HG03135 (cell line): ENCODE measurements around the gene CPNE9.
A peak's percentile ranks its signal among the peaks of the same experiment; 100 is the strongest.

ENCODE experiments used
- ATAC-seq: cut with Tn5 transposase; IDR thresholded peaks from one replicate; pipeline ENCODE4 v1.9.1; 2021; ENCODE audit warnings: mild to moderate bottlenecking, moderate library complexity; ENCODE audit not compliant: unreplicated experiment

CPNE9 gene

GRCh38 chr3:9686703-9687102 is 16.9 kb upstream of the CPNE9 start:
- no peak for ATAC-seq

- ATAC-seq: no peak
Measured at GRCh38 chr3:9687514-9687913, 16.1 kb upstream of the CPNE9 start.

- ATAC-seq: no peak
Measured at GRCh38 chr3:9688961-9689360, 14.7 kb upstream of the CPNE9 start.

GRCh38 chr3:9689757-9690156 is 13.9 kb upstream of the CPNE9 start:
- ATAC-seq: no peak

- ATAC-seq: peak; percentile 94
Measured at GRCh38 chr3:9690451-9691450, 12.9 kb upstream of the CPNE9 start.

- ATAC-seq: no peak
Measured at GRCh38 chr3:9691636-9692035, 12.0 kb upstream of the CPNE9 start.

GRCh38 chr3:9692416-9692815 is 11.2 kb upstream of the CPNE9 start:
- ATAC-seq: no peak

GRCh38 chr3:9695345-9695744 is 8.3 kb upstream of the CPNE9 start:
- ATAC-seq: no peak

- no peak for ATAC-seq
Measured at GRCh38 chr3:9695746-9696145, 7.9 kb upstream of the CPNE9 start.

- no peak for ATAC-seq
Measured at GRCh38 chr3:9696480-9697220, 7.0 kb upstream of the CPNE9 start.

- no peak for ATAC-seq
Measured at GRCh38 chr3:9697892-9698291, 5.7 kb upstream of the CPNE9 start.

- no peak for ATAC-seq
Measured at GRCh38 chr3:9698293-9698692, 5.3 kb upstream of the CPNE9 start.

- ATAC-seq: no peak
Measured at GRCh38 chr3:9700536-9700935, 3.1 kb upstream of the CPNE9 start.

GRCh38 chr3:9701006-9701405 is 2.6 kb upstream of the CPNE9 start:
- ATAC-seq: no peak

GRCh38 chr3:9701711-9702110 is 1.9 kb upstream of the CPNE9 start:
- no peak for ATAC-seq

GRCh38 chr3:9703240-9703639 is 393 bp upstream of the CPNE9 start:
- ATAC-seq: no peak

GRCh38 chr3:9704347-9705322 is 1.0 kb downstream of the CPNE9 start:
- no peak for ATAC-seq

GRCh38 chr3:9710174-9710739 is 6.6 kb downstream of the CPNE9 start:
- no peak for ATAC-seq

GRCh38 chr3:9712415-9712814 is 8.8 kb downstream of the CPNE9 start:
- no peak for ATAC-seq

GRCh38 chr3:9713142-9713541 is 9.5 kb downstream of the CPNE9 start:
- no peak for ATAC-seq
